GM12878 (cell line): ENCODE measurements around the gene PRSS8. TPM values are rescaled to one million over a fixed set of nuclear protein-coding genes. Genes with fewer than 3 reads are reported as not detected.

Source experiments
- ATAC-seq: fragments of 200-7000 bp; cut with Tn5 transposase; 3 replicates; pipeline ENCODE4 v1.9.1; 2020; ENCODE audit warnings: mild to moderate bottlenecking, moderate library complexity
- BruUV-seq: library from RNA; stranded (reverse); fragments of 400-500 nt; replicated peaks from 2 replicates; lab custom pipeline; 2021; lab: Mats Ljungman, UMichigan
- CTCF ChIA-PET: fragments of 300-600 bp; sonication (Branson Sonifier 250); formaldehyde crosslinking; extraction: SDS; loops from one replicate; lab custom pipeline; 2021; ENCODE audit warnings: inconsistent platforms; lab: Yijun Ruan, JAX
- POLR2A ChIA-PET: fragments of 350-600 bp; formaldehyde crosslinking; extraction: SDS; loops from one replicate; lab custom pipeline; 2021; ENCODE audit warnings: inconsistent platforms; lab: Charles Lee
- RAD21 ChIA-PET: fragments of 300-600 bp; sonication (Branson Sonifier 250); formaldehyde crosslinking; loops from one replicate; lab custom pipeline; 2023; ENCODE audit warnings: antibody characterized with exemption; ENCODE audit not compliant: unreplicated experiment; lab: Charles Lee
- SMC1A ChIA-PET: fragments of 300-600 bp; sonication (Branson Sonifier 250); formaldehyde crosslinking; loops from one replicate; lab custom pipeline; 2023; ENCODE audit not compliant: unreplicated experiment, uncharacterized antibody; lab: Charles Lee
- DNase-seq: peaks from one replicate; pipeline ENCODE4 v3.0.0-alpha.2; 2011; ENCODE audit warnings: low read depth, low spot score
- FAIRE-seq: peaks from 3 replicates; lab custom pipeline; 2011; peaks lifted over from hg19 to GRCh38; lab: Jason Lieb, UNC
- H2AFZ ChIP-seq: 2 replicates; pipeline ENCODE4 v1.6.0; 2011; ENCODE audit warnings: low read depth, low read length, control low read depth; ENCODE audit not compliant: control insufficient read depth
- H3K27ac ChIP-seq: 2 replicates; pipeline ENCODE4 v1.5.1; 2011; ENCODE audit warnings: control low read depth; ENCODE audit not compliant: control insufficient read depth, insufficient read depth
- H3K27me3 ChIP-seq, 2 experiments: replicated peaks in 1 of 2; 2 replicates each; pipeline versions ENCODE4 v1.6.0 to v1.6.1; 2011; ENCODE audit warnings: low read length in 1 of 2; ENCODE audit not compliant: control insufficient read depth in 2 of 2, insufficient read depth in 2 of 2
- H3K36me3 ChIP-seq, 2 experiments: 2 replicates each; pipeline ENCODE4 v1.5.1; 2011; ENCODE audit warnings: low read length in 1 of 2; ENCODE audit not compliant: control insufficient read depth in 2 of 2, insufficient read depth in 2 of 2
- H3K4me1 ChIP-seq: 2 replicates; pipeline ENCODE4 v1.6.1; 2011; ENCODE audit warnings: mild to moderate bottlenecking, low read length, moderate library complexity, mixed read lengths; ENCODE audit not compliant: control insufficient read depth, insufficient read depth
- H3K4me2 ChIP-seq: 2 replicates; pipeline ENCODE4 v1.6.0; 2011; ENCODE audit warnings: control low read depth; ENCODE audit not compliant: control insufficient read depth, insufficient read depth
- H3K4me3 ChIP-seq: fragments of 200-600 bp; sonication (generic); 2 replicates; pipeline ENCODE4 v1.5.1; 2016
- H3K79me2 ChIP-seq: 2 replicates; pipeline ENCODE4 v1.6.0; 2011; ENCODE audit warnings: low read length; ENCODE audit not compliant: control insufficient read depth, insufficient read depth
- H3K9ac ChIP-seq: 2 replicates; pipeline ENCODE4 v1.8.0; 2011; ENCODE audit warnings: low read length, control low read depth, mixed read lengths; ENCODE audit not compliant: control insufficient read depth, insufficient read depth
- H3K9me3 ChIP-seq: replicated peaks from 3 replicates; pipeline ENCODE4 v1.5.1; 2011; ENCODE audit warnings: mild to moderate bottlenecking, low read length; ENCODE audit not compliant: control insufficient read depth, insufficient read depth
- H4K20me1 ChIP-seq: 2 replicates; pipeline ENCODE4 v1.6.0; 2011; ENCODE audit not compliant: control insufficient read depth, insufficient read depth
- CEBPB ChIP-seq, 2 experiments: fragments of 150-350 bp in 1 of 2; IDR thresholded peaks; 2 replicates each; pipeline ENCODE4 v1.6.1; 2012 to 2014; ENCODE audit warnings: low read depth in 2 of 2, low read length in 2 of 2, borderline replicate concordance in 1 of 2, inconsistent platforms in 1 of 2
- IRF4 ChIP-seq: IDR thresholded peaks from 2 replicates; pipeline ENCODE4 v1.6.1; 2011; ENCODE audit warnings: low read depth, low read length
- MYC ChIP-seq: IDR thresholded peaks from 2 replicates; pipeline ENCODE4 v1.6.1; 2011; ENCODE audit warnings: mild to moderate bottlenecking, low read length, moderate library complexity, inconsistent platforms; ENCODE audit not compliant: insufficient read depth, insufficient replicate concordance, insufficient read length, severe bottlenecking
- RCOR1 ChIP-seq: conservative IDR thresholded peaks from 2 replicates; pipeline ENCODE4 v1.6.1; 2012; ENCODE audit warnings: low read depth, low read length, improper control_type of control experiment
- SP1 ChIP-seq: IDR thresholded peaks from one replicate; pipeline ENCODE4 v1.6.1; 2011; ENCODE audit warnings: low read depth, low read length
- ZNF384 ChIP-seq: IDR thresholded peaks from 2 replicates; pipeline ENCODE4 v1.6.1; 2012; ENCODE audit warnings: low read depth, mild to moderate bottlenecking, low read length, improper control_type of control experiment, borderline replicate concordance
- WGBS: methylation state at CpG from one replicate; pipeline ENCODE4 v1.1.6; 2016; ENCODE audit warnings: low lambda C conversion rate; ENCODE audit not compliant: insufficient replicate concordance, insufficient coverage; ENCODE audit errors: missing lambda C conversion rate; 5-methylcytosine and 5-hydroxymethylcytosine counted together
- in situ Hi-C: fragments of 300-500 bp; cut with MboI; formaldehyde crosslinking; loops from 9 replicates; pipeline ENCODE4 v1.14.3; 2018; ENCODE audit warnings: mixed read lengths
- intact Hi-C: fragments of 100-400 bp; cut with micrococcal nuclease; formaldehyde crosslinking; loops from one replicate; pipeline ENCODE4 v1.14.2; 2022; ENCODE audit not compliant: unreplicated experiment
- polyA plus RNA-seq, 11 experiments: library from polyadenylated mRNA; depleted of rRNA in 4 of 11; unstranded in 6 of 11; stranded (reverse) in 5 of 11; fragments of >200 nt; fragmentation: Nextera tagmentation in 4 of 11; fragmentation: Illumina TruSeq in 1 of 11; extraction: Ambion mirVana in 4 of 11; extraction: Trizol in 1 of 11; gene quantifications; 1 replicate in 1 of 11; 2 replicates in 10 of 11; pipeline versions ENCODE4 v1.2.1 to v1.2.3, GENCODE V29; 2011 to 2016; ENCODE audit warnings: inconsistent platforms in 2 of 11, missing spikeins in 2 of 11, low read depth in 1 of 11
- total RNA-seq, 4 experiments: library from RNA; depleted of rRNA in 3 of 4; stranded (reverse); fragments of >200 nt in 3 of 4; fragmentation: Illumina TruSeq in 1 of 4; extraction: Trizol in 1 of 4; gene quantifications; 2 replicates each; pipeline versions ENCODE4 v1.2.1 to v1.2.3, GENCODE V29; 2013 to 2021
- TF ChIP-seq, protein P1 (sequence below): fragments of 150-350 bp; IDR thresholded peaks from 2 replicates; pipeline ENCODE4 v1.6.1; 2016; ENCODE audit warnings: low read depth, low read length
- TF ChIP-seq, protein P2 (sequence below): fragments of 450-650 bp; IDR thresholded peaks from 2 replicates; pipeline ENCODE4 v1.6.1; 2018; ENCODE audit warnings: borderline replicate concordance, mild to moderate bottlenecking; ENCODE audit not compliant: partially characterized antibody
- TF ChIP-seq, protein P3 (sequence below): IDR thresholded peaks from 2 replicates; pipeline ENCODE4 v1.6.1; 2011; ENCODE audit warnings: borderline replicate concordance, low read depth, mild to moderate bottlenecking, moderate library complexity, low read length; ENCODE audit not compliant: insufficient read depth, poor library complexity, severe bottlenecking

The PRSS8 gene
- total and polyA plus RNA-seq, 10 of the 15 experiments (the other 5 are each of a cell fraction or from before 2014, with no cell fraction given), result 0.33 to 0.58 TPM; not detected in 8

DNA sequence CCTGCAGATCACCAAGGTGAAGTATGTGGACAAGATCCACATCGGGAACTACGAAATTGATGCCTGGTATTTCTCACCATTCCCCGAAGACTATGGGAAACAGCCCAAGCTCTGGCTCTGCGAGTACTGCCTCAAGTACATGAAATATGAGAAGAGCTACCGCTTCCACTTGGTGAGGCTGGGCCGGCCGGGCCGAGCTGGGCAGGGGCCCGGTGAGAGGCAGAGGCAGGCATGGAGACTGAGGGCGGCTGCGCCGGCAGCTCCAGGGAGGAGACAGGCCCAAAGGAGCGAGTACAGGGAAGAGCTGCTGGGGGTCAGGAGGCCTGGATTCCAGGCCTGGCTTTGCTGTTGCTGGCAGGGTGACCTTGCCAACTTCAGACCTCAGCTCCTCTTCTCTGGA lies 8.3 kb downstream of the PRSS8 start:
- POLR2A ChIA-PET, result no interaction called here
- H3K79me2 ChIP-seq, result no peaks in the 10 kb centered on the region
- no peak overlapping the region for H3K4me3 ChIP-seq
- H3K36me3 ChIP-seq, result peaks cover 0 to 3% of the 10 kb centered on the region in 2 experiments; a peak in 2 of 4 replicates
- TF ChIP-seq, protein P1, sequence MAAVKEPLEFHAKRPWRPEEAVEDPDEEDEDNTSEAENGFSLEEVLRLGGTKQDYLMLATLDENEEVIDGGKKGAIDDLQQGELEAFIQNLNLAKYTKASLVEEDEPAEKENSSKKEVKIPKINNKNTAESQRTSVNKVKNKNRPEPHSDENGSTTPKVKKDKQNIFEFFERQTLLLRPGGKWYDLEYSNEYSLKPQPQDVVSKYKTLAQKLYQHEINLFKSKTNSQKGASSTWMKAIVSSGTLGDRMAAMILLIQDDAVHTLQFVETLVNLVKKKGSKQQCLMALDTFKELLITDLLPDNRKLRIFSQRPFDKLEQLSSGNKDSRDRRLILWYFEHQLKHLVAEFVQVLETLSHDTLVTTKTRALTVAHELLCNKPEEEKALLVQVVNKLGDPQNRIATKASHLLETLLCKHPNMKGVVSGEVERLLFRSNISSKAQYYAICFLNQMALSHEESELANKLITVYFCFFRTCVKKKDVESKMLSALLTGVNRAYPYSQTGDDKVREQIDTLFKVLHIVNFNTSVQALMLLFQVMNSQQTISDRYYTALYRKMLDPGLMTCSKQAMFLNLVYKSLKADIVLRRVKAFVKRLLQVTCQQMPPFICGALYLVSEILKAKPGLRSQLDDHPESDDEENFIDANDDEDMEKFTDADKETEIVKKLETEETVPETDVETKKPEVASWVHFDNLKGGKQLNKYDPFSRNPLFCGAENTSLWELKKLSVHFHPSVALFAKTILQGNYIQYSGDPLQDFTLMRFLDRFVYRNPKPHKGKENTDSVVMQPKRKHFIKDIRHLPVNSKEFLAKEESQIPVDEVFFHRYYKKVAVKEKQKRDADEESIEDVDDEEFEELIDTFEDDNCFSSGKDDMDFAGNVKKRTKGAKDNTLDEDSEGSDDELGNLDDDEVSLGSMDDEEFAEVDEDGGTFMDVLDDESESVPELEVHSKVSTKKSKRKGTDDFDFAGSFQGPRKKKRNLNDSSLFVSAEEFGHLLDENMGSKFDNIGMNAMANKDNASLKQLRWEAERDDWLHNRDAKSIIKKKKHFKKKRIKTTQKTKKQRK, result no peak
- TF ChIP-seq, protein P2, sequence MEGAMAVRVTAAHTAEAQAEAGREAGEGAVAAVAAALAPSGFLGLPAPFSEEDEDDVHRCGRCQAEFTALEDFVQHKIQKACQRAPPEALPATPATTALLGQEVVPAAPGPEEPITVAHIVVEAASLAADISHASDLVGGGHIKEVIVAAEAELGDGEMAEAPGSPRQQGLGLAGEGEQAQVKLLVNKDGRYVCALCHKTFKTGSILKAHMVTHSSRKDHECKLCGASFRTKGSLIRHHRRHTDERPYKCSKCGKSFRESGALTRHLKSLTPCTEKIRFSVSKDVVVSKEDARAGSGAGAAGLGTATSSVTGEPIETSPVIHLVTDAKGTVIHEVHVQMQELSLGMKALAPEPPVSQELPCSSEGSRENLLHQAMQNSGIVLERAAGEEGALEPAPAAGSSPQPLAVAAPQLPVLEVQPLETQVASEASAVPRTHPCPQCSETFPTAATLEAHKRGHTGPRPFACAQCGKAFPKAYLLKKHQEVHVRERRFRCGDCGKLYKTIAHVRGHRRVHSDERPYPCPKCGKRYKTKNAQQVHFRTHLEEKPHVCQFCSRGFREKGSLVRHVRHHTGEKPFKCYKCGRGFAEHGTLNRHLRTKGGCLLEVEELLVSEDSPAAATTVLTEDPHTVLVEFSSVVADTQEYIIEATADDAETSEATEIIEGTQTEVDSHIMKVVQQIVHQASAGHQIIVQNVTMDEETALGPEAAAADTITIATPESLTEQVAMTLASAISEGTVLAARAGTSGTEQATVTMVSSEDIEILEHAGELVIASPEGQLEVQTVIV, result no peak
- no peak for TF ChIP-seq ZNF384
- TF ChIP-seq SP1, result no peak
- no peak for TF ChIP-seq IRF4
- no peak for TF ChIP-seq MYC
- TF ChIP-seq RCOR1, result no peak
- TF ChIP-seq CEBPB (IDR thresholded peaks at IDR 0.05; ENCODE audit: borderline replicate concordance in 1 of 2, low read depth in 2 of 2, low read length in 2 of 2), result no peak
- TF ChIP-seq, protein P3, sequence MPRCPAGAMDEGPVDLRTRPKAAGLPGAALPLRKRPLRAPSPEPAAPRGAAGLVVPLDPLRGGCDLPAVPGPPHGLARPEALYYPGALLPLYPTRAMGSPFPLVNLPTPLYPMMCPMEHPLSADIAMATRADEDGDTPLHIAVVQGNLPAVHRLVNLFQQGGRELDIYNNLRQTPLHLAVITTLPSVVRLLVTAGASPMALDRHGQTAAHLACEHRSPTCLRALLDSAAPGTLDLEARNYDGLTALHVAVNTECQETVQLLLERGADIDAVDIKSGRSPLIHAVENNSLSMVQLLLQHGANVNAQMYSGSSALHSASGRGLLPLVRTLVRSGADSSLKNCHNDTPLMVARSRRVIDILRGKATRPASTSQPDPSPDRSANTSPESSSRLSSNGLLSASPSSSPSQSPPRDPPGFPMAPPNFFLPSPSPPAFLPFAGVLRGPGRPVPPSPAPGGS, result no peak
- TF ChIP-seq, all 136 proteins: peak for 0
- Histone ChIP-seq H3K27ac (no peak overlapping the region), H3K4me1 (no peaks in the 10 kb centered on the region), H2AFZ (no peak overlapping the region), H4K20me1 (no peaks in the 10 kb centered on the region), H3K4me2 (no peak overlapping the region), H3K9ac (no peak overlapping the region), H3K9me3 (no peaks in the 10 kb centered on the region), H3K27me3 (no peaks in the 10 kb centered on the region)
- DNase-seq (no peak), ATAC-seq (no peak), FAIRE-seq (no peak)
- BruUV-seq, result no TSS peak
- SMC1A ChIA-PET, result no interaction called here
- intact Hi-C loops, result no loop called here
- RAD21 ChIA-PET, result no interaction called here
- 89% methylated on average over 13 of the region's 13 CpGs for WGBS
- in situ Hi-C loops, result no loop called here
- CTCF ChIA-PET, result no interaction called here
